Stimulated activated CD8-positive, alpha-beta memory T cell treated with anti-CD3 and anti-CD28 coated beads, Interleukin-7, amount 100 ng/mL, for 4 hours (primary cell): Measurements from ENCODE around the gene SLC25A19.
A peak's percentile ranks its signal among the peaks of the same experiment; 100 is the strongest.

Source experiments
- DNase-seq, 2 donors: peaks; one replicate each; pipeline ENCODE4 v3.0.0-alpha.2; 2020; ENCODE audit warnings: low read depth in 2 of 2

Gene SLC25A19

GRCh38 chr17:75289115-75289831 is at the start of gene SLC25A19:
Gene SLC25A19, minus strand, starts transcription at chr17:75289433. Its CDS starts 2,669 bp downstream, at chr17:75286764.
- peak; percentile 96 to 97 for DNase-seq

DNA sequence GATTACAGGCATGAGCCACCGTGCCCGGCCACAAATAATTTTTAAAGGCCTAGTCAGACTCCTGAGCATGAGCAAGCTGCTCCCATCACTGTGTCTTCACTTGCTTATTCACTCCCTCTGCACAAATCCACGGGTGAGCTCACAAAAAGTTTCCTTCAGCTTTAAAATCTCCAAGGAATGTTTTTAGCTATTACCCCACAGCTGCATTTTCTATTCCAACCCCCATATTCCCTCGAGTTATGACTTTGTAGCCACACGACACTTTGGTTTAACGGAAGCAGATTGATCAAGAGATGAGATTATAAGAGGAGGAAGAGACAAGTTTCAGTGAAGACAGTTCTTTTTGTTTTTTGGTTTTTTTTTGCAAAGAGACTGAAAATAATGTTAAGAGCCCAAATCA is 49.1 kb upstream of the SLC25A19 start:
- no peak for DNase-seq

- DNase-seq, result no peak
Measured at GRCh38 chr17:75335315-75335714, 46.1 kb upstream of the SLC25A19 start.

DNA sequence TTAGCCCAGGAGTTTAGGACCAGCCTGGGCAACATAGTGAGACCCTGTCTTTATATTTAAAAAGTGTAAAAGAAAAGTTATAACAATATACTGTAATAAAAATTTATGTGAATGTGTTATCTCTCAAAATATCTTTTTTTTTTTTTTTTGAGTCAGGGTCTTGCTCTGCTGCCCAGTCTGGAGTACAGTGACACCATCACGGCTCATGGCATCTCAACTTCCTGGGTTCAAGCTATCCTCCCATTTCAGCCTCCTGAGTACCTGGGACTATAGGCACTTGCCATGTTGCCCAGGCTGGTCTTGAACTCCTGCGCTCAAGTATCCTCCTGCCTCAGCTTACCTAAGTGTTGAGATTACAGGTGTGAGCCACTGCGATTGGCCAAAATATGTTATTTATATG is 45.5 kb upstream of the SLC25A19 start:
- DNase-seq, result no peak

DNA sequence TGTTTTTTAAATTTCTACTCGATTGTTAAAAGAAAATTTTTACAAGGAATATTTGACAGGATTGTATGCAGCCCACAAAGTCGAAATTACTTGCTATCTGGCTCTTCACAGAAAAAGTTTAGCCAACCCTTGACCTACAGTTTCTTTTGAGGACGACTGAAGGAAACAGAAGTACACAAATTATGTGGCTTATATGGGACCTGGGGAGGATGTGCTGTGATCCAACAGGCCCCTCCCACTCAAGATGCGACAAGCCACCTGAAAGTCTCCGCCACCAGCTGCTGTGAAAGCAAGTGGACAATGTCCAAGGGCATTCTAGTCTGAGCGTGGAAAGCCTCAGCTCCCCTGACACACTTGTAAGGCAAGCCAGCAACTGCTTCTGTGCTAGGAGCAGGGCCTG is 42.4 kb upstream of the SLC25A19 start:
- no peak for DNase-seq

DNA sequence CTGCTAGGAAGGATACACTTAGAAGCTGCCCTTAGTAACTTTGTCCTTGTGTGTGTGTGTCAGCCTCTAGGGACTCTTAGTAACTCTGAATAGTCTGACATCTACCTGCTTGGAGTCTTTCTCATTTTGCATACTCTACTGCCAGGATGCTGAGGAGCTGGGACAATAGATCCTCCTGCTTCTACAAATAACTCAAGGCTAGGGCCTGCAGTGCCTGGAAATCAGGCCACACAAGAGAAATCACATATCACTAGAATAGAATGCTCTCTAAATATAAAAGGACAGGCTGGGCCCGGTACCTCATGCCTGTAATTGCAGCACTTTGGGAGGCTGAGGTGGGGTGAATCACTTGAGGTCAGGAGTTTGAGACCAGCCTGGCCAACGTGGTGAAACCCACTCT is 38.5 kb upstream of the SLC25A19 start:
- DNase-seq, result no peak

DNA sequence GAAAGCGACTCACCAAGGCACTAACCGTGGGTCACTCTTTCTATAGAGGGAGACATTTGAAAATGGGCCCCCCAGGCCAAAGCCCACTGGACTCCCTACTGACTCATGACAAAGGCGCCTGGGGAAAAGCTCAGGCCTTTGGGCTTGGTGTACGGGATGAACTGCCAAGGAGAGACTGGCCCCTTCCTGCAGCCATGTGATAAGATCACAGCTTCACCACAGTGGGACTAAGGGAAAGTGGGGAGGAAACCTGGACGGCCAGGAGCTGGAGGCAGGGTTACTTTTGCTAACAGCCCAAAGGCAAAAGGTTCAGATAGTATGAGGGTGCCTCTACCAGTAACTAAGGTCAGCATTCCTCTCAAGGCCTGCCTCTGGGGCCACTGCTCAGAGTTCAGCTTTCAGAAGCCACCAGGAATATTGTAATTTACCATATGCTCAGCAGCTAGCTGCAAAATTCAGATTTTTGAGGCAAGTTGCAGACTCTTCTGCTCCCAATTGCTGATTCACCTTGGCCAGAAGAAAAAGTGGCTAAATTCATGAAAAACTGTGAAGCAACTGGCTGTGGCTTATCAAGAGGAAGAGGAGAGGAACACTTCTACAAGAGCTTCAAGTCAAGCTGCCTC is 37.1 kb upstream of the SLC25A19 start:
- DNase-seq, result no peak

DNA sequence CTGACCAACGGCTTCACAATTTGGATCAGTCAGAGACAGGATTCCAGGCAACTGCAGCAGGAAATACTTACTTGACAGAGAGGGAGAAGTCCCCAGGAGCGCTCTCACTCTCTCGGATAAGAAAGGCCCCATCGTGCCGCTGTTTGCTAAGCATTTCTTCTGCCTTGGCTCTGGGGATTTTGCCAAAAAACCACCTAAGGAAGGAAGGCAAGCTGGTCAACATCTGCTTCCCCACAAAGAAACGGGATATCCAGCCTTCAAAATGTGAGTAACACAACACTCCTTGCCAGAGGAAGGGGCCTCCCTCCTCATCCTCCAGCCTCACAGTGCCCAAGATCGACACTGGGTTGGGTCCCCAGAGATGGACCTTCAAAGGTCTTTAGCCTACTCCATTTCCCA is 36.6 kb upstream of the SLC25A19 start:
- DNase-seq, result no peak

DNA sequence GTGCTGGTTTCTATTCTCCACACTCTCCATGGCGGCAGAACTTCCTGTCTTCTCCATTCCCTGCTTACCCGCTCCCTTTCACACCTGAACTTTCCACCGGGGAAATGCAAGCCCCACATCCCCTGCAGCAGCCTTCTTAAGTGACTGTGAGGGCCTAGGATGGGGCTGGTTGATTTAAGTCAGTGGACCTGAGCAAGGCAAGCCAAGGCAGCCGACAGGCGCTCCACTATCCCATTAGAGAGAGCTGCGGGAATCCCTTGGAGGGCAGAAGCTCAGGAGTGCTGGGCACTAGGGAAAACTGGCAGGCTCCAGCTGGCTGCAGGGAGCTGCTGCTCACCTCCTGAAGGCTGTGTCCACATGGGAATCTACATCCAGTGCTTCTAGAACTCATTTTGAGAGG is 36.1 kb upstream of the SLC25A19 start:
- no peak for DNase-seq

GRCh38 chr17:75321506-75321905 is 32.3 kb upstream of the SLC25A19 start:
- DNase-seq, result no peak

GRCh38 chr17:75319904-75320691 is 30.9 kb upstream of the SLC25A19 start:
- DNase-seq, result no peak

- DNase-seq, result no peak
Measured at GRCh38 chr17:75318615-75319222, 29.5 kb upstream of the SLC25A19 start.

DNA sequence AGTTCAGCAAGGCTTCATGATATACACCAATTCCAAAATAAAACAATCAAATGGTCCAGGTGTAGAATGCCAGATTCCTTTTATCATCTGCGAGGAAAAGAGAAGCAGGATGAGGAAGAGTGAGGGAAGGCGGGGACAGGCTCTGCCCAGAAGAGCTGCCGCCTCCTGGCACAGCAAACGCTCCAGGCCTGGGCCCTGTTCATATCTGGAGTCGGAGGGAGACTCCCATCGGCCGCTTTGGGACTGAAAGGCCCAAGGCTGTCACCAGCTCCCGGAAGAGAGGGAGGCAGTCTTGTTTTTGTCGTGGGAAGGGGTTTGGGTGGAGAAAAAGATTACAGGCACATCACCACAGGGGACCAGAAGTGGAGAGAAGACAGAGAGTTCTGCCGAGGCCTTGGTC is 29.0 kb upstream of the SLC25A19 start:
- no peak for DNase-seq

DNA sequence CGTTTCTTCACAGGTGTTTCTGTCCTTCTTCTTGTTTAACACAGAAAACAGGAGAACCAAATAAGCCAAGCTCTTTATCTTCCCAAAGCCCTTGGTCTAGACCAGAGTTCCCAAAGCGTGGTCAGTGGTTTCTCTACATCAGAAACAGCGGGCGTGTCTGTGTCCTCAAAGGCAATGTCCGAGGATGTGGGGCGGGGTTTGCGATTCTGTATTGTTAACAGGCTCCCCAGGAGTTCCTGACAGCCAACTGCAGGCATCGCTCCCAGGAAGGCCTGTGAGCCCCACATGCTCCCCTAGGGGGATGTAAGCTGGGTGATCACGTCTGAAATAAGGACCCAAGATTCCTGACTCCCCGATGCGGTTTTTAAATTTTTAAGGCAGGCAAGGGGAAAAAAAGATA is 28.4 kb upstream of the SLC25A19 start:
- no peak for DNase-seq

DNA sequence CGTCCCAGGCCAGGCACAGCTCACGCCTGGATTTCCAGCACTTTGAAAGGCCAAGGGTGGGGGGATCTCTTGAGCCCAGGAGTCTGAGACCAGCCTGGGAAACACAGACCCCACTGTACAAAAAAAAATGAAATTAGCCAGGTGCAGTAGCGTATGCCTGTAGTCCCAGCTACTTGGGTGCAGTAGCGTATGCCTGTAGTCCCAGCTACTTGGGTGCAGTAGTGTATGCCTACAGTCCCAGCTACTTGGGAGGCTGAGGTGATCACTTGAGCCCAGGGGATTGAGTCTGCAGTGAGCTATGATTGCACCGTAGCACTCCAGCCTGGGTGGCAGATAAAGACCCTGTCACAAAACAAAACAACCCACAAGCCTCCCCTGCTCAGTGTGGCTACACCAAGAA is 27.0 kb upstream of the SLC25A19 start:
- DNase-seq, result no peak

- DNase-seq, result no peak
Measured at GRCh38 chr17:75315541-75316243, 26.5 kb upstream of the SLC25A19 start.

DNA sequence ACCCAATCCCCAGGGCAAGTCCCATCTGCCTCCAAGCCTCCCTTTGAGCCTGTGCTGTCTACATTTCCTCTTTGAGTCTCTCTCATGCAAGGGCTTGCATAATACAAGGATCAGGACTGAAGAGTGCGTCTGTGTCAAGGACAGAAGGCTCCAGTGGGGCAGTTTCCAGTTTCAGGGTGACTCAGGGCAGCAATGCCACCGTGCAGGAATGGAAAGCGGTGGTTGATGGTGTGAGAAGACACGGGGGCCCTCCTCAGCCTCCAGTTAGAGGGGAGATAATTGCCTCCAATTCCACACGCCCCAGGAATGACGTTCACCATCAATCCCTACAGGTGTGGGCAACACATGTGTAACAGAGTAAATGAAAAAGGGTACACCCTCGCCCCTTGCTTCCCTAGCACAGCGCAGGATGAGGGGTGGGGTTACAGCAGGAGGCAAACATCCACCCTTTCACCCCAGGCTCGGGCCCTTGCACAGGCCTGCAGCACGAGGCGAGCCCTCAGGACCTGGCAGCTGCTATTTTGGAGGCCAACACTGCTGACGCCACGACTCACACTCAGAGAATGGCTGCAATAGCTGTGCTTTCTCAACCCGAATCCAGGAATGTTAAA is 24.8 kb upstream of the SLC25A19 start:
- no peak for DNase-seq

DNA sequence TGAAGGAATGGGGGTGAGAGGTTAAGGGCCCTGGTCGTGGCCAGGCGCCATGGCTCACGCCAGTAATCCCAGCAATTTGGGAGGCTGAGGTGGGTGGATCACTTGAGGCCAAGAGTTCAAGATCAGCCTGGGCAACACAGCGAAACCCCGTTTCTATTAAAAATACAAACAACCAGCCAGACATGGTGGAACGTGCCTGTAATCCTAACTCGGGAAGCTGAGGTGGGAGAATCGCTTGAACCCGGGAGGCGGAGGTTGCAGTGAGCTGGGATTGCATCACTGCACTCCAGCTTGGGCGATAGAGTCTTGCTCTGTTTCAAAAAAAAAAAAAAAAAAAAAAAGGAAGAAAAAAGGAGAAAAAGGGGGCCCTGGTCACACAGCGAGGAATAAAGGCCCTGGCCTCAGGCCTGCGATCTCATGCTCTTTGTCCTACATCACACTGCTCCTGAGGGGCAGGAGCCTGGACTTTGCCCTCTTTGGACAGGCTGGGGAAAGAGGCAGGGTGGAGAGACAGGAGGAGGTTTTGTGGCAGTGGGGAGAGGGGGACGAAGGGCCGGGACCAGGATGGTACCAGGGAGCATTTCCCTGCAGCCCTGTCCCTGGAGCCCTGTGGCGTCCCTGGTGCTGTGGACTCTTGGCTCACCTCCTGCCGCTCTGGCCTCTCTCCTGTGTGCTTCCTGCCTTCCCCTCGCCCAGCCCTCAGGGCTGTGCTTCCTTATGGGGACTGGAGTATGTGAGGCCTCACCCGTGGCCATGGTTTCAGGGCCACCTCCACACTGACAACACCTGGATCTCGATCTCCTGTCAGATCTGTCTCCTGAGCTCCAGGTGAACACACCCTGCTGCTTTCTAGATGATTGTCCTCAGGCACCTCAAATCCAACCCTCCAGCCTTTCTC is 19.7 kb upstream of the SLC25A19 start:
- no peak for DNase-seq

GRCh38 chr17:75307957-75308731 is 18.9 kb upstream of the SLC25A19 start:
- DNase-seq, result no peak
